ENCODE results near the gene PRELP.

DNA sequence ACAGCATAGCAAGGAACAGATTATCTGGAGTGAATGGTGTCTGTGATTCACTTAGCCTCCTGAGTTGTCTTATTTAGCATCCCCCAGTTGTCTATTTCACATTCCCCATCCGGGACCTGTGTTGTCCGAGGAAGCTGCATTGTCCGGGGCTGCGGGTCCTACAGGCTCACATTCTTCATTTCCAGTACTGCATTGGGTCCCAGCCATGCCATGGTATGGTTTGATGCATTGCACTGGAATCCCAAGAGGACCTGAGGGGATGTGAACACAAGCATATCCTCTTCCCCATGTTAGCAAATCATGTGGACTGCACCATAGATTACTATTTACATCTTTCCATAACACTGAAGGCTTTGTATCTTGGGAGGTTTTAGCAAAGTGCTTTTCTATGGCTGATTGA lies 48.2 kb upstream of the PRELP start:
- TF ChIP-seq CTCF (IDR thresholded peaks at IDR 0.05) = no peak
- TF ChIP-seq POLR2AphosphoS5 (IDR thresholded peaks at IDR 0.05) = no peak
- TF ChIP-seq POLR2A (IDR thresholded peaks at IDR 0.05) = no peak

Measured in sigmoid colon (tissue), 4 donors.